Measurements from ENCODE around the gene ADAMTS2.

The ADAMTS2 gene

DNA sequence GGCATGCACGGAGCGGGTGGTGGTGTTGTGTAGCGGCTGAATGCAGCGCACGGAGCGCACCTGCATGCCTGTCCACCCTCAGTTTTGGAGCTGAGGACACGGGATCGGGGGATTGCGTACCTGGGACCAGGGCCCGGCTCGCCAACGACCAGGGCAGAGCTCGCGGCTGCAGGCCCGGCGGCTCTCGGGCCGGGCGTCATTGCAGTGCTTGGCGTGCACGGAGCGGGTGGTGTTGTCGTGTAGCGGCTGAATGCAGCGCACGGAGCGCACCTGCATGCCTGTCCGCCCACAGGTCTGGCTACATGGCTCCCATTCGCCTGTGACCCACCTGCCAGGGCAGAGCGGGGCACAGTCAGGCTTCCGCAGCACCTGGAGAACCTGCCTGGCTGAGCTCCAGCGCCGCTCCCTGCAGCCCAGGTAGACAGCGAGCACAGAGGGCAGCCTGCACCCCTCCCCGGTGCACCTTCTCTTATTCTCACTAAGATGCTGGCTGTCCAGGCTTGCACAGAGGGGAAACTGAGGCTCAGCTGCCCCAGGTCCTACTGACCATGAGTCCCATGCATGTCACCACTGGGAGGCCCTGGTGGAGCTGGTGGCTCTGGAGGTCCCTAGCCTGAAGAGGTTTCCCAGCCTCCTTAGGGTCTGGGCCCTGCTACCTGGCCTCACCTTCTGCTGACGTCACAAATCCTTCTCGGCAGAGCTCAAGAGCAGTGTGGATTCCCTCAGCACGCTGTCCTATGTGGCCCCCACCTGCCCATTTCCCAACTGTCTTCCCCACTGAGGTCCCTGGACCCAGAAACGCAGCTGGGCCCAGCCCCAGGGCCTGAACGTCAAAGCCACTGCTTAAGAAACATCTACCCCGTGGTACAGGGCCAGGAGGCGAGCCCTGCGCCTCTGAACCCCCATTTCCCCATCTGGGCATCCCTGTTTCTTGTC lies 220.1 kb downstream of the ADAMTS2 start:
- no peak for DNase-seq (ENCODE audit: low read depth in 2 of 2)

DNA sequence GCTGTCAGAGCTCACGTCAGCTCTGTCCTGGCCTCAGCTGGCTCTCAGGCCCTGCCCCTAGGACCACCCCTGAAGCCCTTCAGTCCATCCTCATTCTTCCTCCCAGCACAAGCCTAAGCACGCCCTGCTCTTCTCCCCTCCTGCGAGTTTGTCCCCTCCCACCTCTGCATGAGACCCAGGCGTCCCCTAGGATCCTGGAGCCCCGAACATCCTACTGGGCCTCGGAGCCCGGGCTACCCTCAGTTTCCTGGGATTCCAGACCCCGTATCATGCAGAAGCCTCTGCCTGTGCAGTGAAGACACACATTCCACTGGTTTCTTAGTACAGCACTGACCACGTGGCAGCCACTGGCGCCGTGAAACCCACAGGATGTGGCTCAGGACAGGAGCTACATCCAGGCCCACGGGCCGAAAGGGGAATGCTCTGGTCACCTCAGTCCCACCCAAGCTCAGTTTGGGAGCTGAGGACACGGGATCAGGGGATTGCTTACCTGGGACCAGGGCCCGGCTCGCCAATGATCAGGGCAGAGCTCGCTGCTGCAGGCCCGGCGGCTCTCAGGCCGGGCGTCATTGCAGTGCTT lies 220.9 kb downstream of the ADAMTS2 start:
- no peak for DNase-seq (ENCODE audit: low read depth in 2 of 2)

GRCh38 chr5:179123491-179124272 lies 221.6 kb downstream of the ADAMTS2 start:
- no peak for DNase-seq (ENCODE audit: low read depth in 2 of 2)

GRCh38 chr5:179123109-179123426 lies 222.2 kb downstream of the ADAMTS2 start:
- DNase-seq (ENCODE audit: low read depth in 2 of 2) = no peak

GRCh38 chr5:179122411-179123108 lies 222.7 kb downstream of the ADAMTS2 start:
- DNase-seq (ENCODE audit: low read depth in 2 of 2) = no peak

- no peak for DNase-seq (ENCODE audit: low read depth in 2 of 2)
Measured at GRCh38 chr5:179121667-179122111, 223.6 kb downstream of the ADAMTS2 start.

DNA sequence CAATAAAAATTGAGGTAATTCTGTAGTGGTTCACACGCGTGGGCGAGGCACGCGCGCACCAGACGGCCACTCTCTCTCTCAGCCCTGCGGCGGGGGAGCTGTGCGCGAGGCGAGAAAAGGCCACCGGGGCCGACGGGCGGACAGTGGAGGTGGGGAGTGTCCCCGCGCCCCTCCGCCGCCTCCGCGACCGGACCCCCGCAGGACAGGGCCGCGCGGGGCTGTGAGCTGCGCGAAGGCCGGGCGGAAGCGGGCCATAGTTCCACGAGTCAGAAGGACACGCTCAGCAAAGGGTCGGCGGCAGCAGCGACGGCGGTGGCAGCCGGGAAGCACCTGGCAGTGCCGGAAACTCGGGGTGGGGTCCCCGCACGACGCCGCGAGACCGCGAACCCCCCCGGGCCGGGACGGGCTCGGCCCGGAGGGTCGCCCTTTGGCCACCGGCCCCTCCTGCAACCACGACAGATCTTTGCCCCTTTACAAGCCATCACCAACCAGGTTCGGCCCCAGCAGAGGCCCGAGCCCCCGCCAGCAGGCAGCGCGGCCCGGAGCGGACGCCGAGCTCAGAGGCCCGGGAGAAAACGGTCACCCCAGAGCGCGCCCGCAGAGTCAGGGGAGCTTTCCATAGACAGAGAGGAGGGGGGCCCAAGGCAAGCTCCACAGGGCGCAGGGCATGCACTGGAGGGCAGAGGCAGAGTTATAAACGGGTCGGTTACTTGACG lies 224.2 kb downstream of the ADAMTS2 start:
- DNase-seq (ENCODE audit: low read depth in 2 of 2) = no peak

GRCh38 chr5:179120421-179120861 lies 224.8 kb downstream of the ADAMTS2 start:
- no peak for DNase-seq (ENCODE audit: low read depth in 2 of 2)

GRCh38 chr5:179119415-179120170 lies 225.7 kb downstream of the ADAMTS2 start:
- no peak for DNase-seq (ENCODE audit: low read depth in 2 of 2)

GRCh38 chr5:179118756-179119414 lies 226.4 kb downstream of the ADAMTS2 start:
- no peak for DNase-seq (ENCODE audit: low read depth in 2 of 2)

DNA sequence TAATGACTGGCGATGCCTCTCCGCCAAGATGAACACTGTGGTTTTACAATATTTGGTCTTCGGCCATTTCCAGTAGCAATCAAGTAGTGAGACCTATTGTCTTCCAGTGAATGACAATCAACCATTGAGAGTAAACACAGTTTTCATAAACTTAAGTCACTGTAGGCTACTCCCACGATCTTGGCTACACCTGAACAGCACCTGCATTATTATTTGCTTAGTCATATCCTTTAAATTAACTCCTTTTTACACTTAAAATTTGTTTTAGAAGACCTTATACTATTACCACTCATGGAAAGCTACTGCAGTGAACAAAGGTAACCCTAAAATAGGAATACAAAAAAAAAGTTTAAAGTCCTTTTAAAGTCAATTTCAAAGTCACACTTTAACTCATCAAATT lies 226.9 kb downstream of the ADAMTS2 start:
- no peak for DNase-seq (ENCODE audit: low read depth in 2 of 2)

DNA sequence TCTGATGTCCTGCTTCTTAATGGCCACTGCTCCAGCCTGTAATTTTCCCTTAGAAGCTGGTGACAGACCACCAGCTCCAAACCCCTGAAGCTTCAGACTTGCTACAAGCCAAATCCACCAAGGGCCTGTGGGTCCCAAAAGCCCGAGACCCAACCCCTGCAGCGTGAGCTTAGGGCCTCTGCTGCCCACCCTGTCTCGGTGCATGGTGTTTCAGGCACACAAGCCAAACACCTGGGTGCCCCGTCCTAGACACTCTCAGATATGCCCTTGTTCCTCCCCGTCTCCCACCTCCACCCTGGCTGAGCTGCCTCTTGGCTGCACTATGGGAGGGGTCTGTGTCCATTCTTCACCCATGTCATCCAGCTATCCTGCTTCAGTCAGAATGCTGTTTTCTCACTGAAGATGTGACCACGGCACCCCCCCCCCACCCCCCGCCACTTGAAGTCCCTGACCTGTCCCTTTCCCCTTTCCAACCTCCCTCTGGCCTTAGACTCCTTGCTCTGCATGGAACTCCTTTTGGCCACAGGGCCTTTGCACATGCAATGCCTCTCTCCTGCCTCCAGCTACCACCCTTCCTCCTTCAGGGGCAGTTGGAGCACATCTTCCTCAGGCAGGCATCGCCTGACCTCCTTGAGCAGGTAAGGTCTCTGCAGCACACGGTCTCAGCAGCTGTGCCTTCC lies 229.3 kb downstream of the ADAMTS2 start:
- no peak for DNase-seq (ENCODE audit: low read depth in 2 of 2)

DNA sequence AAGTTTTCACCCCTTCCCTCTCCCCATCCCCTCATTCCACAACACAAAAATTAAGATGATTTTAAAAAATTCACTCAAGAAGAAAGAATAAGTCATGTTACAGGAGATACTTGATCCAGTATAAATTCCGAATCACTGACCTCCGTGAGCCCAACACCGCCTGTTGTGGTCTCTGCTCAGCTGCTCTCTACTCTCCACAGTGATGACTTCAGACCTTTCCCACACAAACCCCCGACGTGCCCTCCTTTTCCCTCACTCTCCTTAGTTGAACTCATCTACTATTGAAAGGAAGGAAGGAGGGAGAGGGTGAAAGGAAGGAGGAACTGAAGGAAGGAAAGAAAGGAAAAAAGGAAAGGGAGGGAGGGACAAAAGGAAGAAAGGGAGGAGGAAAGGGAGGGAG lies 230.0 kb downstream of the ADAMTS2 start:
- no peak for DNase-seq (ENCODE audit: low read depth in 2 of 2)

DNA sequence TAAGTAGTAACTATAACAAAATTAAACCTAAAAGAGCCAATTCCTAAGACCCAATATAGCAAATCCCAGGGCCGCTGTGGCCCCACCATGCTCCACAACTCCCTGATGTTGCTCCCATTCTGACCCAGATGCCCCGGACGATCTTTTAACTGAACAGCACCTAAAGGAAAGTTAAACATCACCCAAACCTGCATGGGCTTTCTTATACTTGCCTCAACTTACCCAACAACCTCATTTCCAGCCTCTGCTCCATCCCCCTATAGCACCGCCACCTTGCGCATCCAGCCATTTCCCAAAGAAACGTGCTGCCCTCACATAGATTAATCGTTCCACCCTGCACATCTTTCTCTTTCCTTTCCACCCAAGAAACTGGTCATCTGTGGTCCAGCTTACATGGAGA lies 230.5 kb downstream of the ADAMTS2 start:
- no peak for DNase-seq (ENCODE audit: low read depth in 2 of 2)

GRCh38 chr5:179113945-179114641 lies 231.2 kb downstream of the ADAMTS2 start:
- DNase-seq (ENCODE audit: low read depth in 2 of 2) = no peak

DNA sequence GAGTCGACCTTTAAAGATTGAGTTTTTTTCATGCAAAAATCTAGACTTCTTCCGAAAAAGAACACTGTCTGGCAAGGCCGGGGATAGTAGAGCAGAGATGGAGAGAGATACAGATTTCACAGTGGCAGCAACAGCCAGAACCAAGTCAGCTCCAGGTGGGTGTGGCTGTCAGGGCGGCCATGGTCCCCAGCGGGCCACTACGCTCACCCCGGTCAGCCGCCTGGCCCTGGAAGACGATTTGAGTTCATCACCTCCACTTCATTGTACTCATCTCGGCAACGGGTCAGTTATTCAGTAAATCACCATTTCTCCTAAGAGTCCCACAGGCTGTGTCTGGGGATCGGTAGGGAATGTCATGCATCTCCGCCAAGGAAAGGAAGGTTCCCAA lies 232.1 kb downstream of the ADAMTS2 start:
- DNase-seq (ENCODE audit: low read depth in 2 of 2) = no peak

DNA sequence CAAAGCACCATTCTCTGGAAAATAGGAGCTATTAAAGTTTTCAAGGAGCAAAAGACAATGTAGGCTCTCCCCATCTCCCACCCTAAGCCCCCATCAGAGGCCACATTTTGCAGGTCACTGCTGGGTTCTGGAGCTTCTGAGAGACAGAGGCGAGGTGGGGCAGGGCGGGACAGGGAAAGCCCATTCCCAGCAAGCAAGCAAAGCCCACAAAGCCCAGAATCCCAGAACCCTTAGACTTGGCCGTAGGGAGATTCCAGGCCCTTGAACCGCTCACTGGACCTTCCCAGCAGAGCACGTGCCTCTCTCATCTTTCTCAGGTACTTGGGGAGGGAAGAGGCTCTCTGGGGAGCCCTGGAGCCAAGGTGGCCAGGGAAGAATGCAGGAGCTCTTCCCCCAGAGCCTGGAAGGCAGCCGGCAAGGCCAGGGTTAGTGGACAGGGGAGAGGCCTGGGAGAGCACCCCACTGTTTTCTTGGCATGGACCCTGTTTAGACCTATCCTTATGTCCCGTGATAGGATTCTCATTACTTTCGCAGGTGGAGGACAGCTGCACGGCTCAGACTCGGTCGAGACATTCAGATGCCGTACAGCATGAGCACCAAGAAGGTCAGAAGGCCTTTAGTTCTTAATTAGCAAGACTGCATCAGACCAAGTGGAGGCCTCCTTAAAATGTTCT lies 232.7 kb downstream of the ADAMTS2 start:
- no peak for DNase-seq (ENCODE audit: low read depth in 2 of 2)

All from activated CD4-positive, alpha-beta T cell treated with anti-CD3 and anti-CD28 coated beads for 24 hours (primary cell).